ENCODE results near the gene SOX6.
"Not testable (repeated sequence)": the region's sequence is repeated elsewhere in the genome, so short reads cannot be mapped to it uniquely, and the experiment has no call there.

The SOX6 gene

DNA sequence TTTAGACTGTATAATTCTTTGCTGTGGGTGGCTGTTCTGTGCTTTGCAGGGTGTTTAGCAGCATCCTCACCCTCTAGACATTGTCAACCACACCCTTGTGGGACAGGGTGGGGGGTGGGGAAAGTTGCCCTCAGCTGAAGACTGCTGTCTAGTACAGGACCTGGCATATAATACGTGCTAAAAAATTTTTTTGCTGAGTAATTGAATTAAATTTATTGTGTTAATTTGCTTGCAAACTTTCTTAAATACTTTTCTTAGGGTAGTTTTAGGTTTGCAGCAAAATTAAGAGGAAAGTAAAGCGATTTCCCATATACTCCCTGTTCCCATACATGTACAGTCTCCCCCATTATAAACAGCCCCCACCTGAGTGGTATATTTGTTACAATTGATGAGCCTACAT, 268.5 kb downstream of the SOX6 start:
- FAIRE-seq = no peak

DNA sequence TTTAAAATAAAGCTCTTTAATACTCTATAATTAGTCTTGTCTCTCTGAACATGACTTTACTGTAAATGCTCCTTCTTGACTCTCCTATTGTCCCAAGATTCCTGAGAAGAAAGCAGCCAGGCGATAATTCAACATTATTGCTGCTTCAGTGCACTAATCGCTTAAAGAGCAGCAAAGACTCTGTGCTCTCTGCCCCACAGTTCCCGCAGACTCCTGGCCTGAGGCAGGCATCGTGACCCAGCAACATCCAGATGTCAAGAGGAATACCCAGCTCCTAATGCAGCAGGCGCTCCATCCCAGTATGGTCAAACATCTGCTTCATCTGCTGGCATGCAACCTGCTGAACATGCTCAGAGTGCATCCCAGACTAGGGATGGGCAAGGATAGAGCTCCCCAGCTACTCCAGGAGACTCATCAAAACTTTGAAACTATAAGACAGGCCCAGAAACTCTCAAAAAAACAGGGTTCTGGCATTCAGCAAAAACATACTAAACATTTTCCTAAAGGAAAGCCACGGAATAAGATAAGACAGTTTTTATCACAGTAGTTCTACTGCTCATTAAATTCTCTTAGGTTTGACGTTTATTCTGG, 270.0 kb downstream of the SOX6 start:
- FAIRE-seq = no peak

DNA sequence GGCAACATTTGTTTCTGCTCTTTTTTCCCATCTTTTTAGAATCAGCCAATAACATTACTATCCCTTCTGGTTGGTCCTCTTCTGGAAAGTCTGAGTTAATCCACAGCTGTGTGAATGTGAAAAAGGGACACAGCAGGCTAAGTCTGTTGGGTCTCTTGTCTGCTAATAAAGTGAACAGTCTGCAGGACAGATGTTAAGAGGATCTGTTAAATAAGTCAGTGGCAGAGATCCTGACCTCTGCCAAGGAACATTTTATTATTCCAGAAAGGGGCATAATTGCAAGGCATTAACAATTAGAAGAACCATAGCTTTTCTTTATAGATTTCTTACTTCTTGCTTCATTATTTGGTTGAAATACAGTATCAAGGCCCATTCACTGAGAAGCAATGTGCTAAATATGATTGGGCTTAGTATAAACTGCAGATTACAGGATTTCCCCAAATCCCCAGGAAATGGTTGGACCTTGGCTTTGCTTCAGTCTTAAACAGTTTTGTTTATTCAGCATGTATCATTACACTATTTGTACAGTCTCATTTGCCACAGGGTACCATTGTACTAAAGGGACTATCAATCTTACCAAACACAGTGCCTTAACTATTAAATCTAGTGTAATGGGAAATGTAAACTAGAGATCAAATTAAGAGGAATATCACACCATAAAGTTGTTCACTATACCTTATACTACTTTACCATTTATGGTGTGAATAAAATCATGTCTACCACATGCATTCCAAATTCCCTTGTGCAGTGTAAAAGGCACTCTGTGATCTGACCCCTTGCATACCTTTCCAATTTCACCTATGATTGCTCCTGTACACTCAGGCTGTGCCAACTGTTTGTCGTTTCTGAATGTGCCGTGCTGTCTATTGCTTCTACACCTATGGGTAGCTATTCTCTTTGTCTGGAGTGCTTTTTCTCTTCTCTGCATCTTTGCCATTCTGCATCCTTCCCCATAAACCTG, 274.0 kb downstream of the SOX6 start:
- FAIRE-seq = no peak

DNA sequence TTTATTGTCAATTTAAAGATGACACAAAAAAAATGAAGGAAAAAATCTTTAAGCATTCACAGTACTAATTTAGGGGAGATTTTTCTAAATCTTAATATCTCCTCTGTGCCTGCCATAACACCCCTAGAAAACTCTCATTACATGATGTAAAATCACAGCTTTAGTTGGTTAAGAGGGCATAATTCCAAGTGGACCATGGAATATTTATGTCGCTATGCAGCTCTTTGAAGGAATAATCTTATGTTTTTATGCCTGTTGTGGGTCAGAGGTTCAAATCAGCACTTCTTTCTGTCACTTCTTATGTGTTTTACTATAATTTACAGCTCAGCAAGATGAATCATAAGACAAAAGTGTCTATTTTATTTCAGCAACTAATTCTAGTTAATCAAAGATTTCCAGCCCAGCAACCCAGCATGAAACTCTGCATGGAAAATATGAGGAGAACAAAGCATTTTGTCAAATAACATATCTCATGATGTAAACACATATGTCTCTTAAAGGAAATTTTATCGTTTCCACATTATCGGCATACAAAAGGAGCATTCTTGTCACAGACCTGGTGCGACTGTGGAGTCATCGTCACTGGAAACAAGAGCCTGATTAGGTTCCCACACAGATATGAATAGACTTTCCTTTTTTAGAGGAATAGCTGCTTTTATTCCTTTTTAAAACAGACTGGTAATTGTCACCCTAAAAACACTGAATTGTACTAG, 274.8 kb downstream of the SOX6 start:
- FAIRE-seq = no peak

DNA sequence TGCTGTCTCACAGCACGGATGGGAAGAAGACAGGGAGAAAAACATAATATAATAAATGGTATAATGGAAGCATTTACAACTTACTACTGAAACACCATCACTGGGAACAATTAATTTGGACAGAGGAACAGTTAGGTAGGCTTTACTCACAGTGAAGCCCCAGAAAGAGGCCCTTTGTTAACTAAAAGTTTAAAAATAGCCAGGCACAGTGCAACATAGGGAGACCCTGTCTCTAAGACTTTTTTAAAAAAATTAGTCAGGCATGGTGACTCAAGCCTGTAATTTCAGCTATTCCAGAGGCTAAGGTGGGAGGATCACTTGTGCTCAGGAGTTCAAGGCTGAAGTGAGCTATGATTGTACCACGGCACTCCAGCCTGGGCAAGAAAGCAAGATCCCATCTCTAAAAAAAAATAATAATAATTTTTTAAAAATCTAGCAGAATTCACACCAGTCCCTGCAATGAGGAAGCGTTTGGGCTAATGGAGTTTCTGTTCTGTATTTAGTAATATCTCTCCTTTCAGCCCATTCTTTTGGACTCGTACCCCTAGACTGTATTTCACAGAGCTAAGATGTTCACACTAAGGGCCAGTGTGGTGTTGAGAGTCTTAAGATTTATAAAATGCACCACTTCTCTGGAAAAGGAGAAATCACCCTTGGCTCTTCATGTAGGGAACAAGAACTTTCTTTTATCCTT, 275.5 kb downstream of the SOX6 start:
- FAIRE-seq = no peak

DNA sequence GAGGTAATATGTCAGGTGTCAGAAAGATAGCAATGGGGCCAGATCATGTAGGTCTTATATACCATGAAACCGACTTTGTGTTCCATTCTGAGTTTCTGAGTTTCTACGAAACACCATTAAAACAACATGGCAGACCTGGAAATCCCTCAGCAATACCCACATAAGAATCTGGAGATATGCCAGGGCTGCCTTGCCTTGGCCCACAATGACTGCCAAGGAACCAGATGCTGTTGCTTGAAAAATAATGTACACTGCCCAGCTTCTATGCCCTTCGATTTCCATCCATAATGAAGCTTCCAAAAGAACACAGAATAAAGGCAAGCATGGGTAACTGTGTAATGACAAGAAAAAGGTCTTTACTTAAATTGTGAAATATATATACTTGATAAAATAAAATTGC, 277.4 kb downstream of the SOX6 start:
- no peak for FAIRE-seq

DNA sequence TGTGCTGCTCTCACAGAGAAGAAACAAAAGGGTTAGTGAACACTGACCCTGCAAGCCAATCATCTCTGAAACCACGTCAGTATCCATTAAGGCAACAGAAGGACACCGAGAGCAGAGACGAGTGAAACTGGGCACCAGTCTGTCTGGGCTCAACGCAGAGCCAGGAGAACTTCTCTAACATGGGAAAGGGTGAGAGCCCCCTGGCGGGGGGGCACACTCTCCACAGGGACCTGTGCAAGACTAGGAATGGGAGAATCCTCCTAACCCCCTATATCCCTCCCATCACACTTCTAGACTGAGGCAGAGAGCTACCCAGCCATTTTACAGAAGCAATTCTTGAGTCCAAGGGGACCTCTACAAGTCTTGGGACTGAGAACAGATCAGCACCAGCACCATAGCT, 285.8 kb downstream of the SOX6 start:
- no peak for FAIRE-seq

DNA sequence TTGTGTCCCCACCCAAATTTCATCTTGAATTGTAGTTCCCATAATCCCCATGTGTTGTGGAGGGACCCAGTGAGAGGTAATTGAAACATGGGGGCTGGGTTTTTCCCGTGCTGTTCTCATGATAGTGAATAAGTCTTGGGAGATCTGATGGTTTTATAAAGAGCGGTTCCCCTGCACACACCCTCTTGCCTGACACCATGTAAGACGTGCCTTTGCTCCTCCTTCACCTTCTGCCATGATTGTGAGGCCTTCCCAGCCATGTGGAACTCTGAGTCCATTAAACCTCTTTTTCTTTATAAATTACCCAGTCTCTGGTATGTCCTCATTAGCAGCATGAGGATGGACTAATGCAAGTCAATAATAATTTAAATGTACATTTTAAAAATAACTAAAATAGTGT, 289.1 kb downstream of the SOX6 start:
- FAIRE-seq = not testable (repeated sequence)

DNA sequence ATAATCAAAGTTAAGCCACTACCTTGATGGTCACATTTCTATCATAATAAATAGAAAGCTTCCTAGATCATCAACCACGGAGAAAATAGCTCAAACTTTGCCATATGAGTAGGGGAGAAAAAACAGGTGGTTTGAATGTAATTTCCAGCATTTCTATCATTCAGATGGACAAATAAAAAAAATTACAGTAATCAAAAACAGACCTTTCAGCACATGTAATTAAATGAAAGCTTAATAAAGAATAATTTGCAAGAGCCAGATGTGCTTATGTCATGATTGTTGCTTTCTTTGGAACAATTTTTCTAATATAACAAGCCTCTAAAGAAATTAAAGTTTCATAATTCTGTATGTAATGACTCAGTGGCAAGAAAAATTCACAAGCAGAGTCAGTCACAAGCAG, 297.0 kb downstream of the SOX6 start:
- no peak for FAIRE-seq

DNA sequence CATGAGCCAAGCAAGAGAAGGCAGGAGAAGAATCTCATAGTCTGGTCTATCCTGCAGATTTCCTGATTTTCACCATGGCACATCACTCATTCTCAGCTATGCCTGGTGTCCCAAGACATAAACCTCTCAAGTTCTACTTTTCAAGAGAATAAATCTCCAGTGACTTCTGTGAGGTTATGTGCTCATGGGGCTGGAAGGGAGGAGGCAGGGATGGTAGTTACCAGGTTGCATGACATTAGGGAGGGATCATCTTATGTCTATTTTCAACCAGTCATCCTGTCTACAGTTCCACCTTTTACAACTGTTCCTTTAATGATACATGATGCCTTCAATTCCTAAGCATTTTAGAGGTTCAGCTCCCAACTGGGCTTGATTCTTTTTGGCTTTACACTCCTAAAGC, 297.7 kb downstream of the SOX6 start:
- no peak for FAIRE-seq

DNA sequence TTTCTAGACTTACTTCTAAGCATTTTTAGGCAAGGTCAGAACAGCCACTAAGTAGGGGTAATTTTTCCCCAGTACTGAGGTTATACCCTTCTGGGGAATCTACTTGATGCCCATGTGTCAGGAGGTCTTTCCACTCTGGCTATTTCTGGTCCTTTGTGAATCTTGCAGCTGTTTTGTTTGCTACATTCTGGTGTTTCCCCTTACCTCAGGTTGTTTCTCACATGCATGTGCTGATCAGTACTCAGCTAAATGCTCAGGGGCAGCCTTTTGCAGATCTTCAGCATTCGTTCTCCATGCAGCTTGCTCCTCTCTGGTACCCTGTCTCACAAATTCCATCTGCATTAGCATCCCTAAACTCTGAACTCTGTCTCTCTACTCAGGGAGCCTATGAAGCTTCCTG, 303.6 kb downstream of the SOX6 start:
- no peak for FAIRE-seq

DNA sequence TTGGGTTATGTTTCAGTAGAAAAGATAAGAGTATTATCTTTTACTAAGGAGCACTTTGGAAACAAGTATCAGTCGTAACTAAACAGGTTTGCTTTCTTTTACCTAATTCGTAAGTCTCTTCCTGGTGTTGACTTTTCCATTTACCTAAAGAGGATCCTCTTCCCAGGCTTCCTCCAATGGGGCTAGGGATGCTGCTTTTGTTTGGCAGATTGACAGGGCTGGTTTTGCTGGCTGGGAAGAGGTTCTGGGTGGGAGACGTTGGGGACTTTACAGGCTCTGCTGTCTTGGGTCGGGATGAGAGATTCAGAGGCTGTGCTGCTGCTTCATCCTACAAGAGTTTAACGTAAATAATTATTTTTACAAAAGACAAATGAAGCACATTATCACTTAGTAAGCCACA, 306.7 kb downstream of the SOX6 start:
- FAIRE-seq = no peak

DNA sequence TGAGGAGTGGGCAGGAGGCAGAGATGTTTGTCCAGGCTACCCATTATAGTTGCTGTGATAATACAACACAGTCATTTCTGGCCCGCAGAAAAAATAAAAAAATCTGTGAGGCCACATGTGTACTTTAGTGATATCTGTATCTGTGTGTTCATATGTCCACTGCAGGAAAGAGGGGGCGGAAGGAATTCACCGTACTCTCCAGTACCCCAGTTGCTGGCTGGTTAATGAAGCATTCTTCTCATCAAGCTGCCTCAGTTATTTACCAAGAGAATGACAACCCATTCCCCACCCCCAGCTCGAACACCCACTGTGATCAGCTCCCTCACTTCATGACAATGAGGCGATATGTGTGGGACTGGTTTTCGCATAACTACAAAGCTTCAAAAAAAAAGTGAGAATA, 309.3 kb downstream of the SOX6 start:
- no peak for FAIRE-seq

DNA sequence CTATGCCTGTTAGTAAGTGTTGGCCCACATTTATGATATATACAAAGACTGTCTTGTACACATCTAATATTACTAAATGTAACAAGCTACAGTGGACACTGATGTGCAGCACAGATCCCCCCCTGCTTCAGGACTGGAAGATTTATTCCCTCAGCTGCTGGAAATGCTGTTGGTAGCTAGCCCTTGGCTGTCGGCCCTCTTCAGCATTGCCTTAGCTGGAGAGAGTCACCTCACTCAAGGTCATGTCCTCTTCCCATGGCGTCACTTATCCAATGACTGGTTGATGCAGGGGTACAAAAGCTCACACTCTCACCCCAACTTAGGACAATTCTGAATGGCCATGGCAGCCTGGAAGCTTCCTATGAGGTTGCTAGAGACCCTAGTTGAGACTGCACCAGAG, 312.7 kb downstream of the SOX6 start:
- FAIRE-seq = no peak

DNA sequence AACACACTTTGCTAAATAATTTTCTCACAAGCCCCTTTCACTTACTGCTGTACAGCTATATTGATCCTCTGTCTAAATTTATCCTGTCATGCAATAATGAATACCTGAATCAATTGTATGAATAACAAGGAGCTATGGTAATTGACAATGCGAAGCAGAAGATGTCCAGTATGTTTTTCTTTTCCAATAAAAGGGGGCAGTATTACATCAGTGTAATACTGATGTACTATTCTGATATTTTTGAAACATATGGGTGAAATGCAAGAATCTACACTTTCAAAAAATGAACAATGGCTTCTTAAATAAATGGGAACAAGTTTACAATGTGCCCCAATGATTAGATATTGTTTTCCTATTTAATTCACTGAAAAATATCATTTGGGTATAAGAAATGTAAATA, 315.1 kb downstream of the SOX6 start:
- no peak for FAIRE-seq

DNA sequence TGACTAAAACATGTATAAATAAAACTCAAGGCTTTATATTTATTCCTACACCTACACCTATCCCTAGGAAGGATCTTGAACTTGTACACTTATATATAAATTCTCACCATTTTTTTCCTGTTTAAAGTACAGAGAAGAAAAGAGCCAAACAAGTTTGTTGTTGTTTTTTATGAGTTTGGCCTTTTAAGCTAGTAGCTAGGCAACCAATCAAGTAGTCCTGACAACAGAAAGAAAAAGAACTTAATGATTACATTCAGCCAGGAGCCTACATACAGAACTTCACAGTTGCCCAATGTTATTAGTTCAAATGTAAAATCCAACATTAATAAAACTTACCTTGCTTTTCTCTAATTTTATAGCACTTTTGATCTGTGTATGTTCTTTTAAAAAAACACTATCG, 316.2 kb downstream of the SOX6 start:
- FAIRE-seq = peak; percentile 29

DNA sequence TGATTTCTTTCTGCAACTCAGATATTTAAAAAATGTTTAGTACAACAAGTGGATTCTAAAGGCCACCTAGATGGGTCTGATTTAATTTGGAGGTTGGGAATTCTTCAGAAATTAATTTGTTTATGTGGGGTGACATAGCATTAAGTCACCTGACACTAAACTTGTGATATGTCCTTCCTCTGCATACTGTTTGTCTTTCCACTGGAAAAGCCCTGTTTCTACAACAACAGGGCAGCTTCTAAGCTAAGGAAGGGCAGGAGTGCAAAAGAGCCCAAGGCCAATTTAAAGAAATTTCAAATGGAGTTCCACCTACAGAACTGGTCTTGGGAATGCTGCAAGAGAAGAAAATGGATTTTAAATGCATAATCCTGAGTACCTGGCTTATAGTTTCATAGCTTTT, 319.2 kb downstream of the SOX6 start:
- no peak for FAIRE-seq

DNA sequence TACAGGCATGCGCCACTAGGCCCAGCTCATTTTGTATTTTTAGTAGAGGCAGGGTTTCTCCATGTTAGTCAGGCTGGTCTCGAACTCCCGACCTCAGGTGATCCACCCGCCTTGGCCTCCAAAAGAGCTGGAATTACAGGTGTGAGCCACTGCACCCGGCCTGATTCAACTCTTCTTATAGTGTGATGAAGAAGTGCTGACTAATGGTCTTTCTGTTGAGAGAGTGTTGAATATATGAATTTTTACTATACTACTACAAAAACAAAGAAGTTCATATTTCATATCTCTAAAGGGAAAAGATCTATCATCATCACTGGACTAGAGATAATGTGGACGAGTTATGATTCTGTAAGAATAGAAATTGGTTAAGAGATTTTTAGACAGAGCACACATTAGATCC, 320.1 kb downstream of the SOX6 start:
- FAIRE-seq = no peak

DNA sequence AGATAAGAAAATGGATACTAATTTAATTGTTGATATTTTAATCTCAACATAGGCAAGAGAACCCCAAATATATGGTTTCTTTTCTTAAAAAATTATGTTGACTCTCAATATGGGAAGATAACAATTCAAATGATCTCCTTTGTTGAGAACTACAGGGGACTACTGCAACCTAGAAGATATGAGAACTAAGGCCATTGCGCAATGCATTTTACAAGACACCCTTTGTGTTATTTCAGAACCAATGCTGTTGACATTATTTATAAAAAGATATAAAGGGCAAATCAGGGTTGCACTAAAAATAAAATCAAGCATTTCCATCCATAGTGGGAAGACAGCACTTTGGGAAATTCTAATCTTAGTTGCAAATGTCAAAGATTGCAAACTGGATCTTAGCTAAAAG, 322.3 kb downstream of the SOX6 start:
- FAIRE-seq = no peak

DNA sequence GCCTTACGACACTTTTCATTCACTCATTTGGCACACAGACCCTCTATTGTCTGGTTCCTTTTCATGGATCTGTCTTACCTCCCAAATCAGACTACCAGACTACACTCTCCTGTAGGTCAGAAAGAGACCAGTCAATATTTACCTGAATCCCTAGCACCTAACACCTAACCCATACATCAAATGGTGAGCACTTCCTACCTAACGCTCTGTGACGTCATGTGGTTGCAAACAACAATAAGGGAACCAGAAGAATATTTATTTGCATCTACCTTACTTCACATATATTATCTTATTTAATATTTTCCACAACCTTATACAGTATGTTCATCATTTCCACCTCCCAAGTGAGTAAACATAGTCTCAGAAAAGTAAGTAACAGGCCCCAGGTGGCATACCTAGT, 323.4 kb downstream of the SOX6 start:
- no peak for FAIRE-seq

DNA sequence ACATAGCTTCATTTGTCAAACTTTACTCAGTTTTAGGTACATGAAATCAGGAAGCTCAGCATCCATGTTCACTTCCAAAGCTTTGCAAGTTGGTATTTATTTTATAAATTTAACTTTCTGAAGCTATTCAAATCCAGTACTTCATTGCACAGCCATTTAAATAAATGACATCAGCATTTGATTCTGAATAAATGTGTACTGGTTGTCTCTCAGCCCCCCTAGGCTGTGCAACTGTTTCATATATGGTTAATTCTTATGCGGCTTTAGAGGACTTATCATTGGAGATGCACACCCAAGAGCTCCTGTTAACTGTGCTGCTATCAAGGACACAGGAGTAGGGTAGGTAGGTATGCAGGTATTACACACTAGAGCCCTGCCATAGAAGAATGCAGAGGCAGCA, 325.1 kb downstream of the SOX6 start:
- FAIRE-seq = no peak

DNA sequence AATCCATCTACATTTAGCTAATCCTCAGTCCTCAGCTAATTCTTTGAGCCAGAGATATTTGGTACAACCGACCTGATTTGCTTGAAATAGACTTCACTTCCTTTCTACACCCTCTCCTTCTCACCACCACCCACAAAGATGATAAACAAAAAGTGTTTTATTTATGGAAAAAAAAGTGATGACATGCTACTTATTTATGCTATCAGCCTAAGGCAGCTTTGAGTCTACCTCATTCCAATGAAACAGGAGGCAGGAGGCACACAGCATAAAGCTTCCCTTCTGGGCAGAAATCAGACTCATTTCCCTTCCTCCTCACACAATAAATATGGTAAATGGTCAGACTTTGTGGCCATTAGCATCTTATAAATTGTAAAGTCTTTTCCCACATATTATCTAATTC, 325.7 kb downstream of the SOX6 start:
- FAIRE-seq = no peak

DNA sequence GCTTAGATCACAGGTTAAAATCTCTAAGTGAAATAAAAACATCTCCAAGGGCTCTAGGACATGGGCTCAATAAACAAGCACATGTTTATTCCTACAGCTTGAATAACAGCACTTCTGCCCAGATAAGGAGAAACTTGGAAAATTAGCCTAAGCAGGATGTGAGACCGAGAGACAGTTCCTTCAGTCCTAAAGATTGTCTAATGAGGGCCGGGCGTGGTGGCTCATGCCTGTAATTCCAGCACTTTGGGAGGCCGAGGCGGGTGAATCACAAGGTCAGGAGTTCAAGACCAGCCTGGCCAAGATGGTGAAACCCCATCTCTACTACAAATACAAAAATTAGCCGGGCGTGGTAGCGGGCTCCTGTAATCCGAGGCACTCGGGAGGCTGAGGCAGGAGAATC, 327.2 kb downstream of the SOX6 start:
- not testable (repeated sequence) for FAIRE-seq

Measured in endometrium (tissue), 2 donors.